HepG2 (cell line): ENCODE results near the gene SEMA4B.
A peak's percentile ranks its signal among the peaks of the same experiment; 100 is the strongest.

Experiments used
- KAT8 ChIP-seq: IDR thresholded peaks from 2 replicates; pipeline ENCODE4 v1.6.1; 2016; ENCODE audit warnings: missing genetic modification reagents, missing compliant biosample characterization
- KMT2A ChIP-seq: sonication (generic); formaldehyde crosslinking; IDR thresholded peaks from 2 replicates; pipeline ENCODE4 v1.4.0; 2020; ENCODE audit warnings: missing genetic modification reagents
- POLR2A ChIP-seq, 2 experiments: IDR thresholded peaks; 2 replicates each; pipeline ENCODE4 v1.6.1; 2011; ENCODE audit warnings: low read depth in 2 of 2, low read length in 2 of 2, mild to moderate bottlenecking in 1 of 2, moderate library complexity in 1 of 2; ENCODE audit not compliant: insufficient read depth in 1 of 2
- ZBTB3 ChIP-seq: sonication (generic); formaldehyde crosslinking; IDR thresholded peaks from 2 replicates; pipeline ENCODE4 v1.4.0; 2020; ENCODE audit warnings: low read depth, mild to moderate bottlenecking, moderate library complexity, missing genetic modification reagents, borderline replicate concordance
- ZNF274 ChIP-seq: sonication (generic); formaldehyde crosslinking; IDR thresholded peaks from 2 replicates; pipeline ENCODE4 v1.5.1; 2020; ENCODE audit warnings: mild to moderate bottlenecking, missing genetic modification reagents
- TF ChIP-seq, protein P1 (sequence below): sonication (generic); formaldehyde crosslinking; IDR thresholded peaks from 2 replicates; pipeline ENCODE4 v1.4.0; 2020; ENCODE audit warnings: missing genetic modification reagents
- TF ChIP-seq, protein P2 (sequence below): sonication (generic); formaldehyde crosslinking; IDR thresholded peaks from 2 replicates; pipeline ENCODE4 v1.5.0; 2020; ENCODE audit warnings: mild to moderate bottlenecking, missing genetic modification reagents, moderate library complexity
- TF ChIP-seq, protein P3 (sequence below): sonication (generic); formaldehyde crosslinking; IDR thresholded peaks from 2 replicates; pipeline ENCODE4 v1.4.0; 2020; ENCODE audit warnings: missing genetic modification reagents
- TF ChIP-seq, protein P4 (sequence below): IDR thresholded peaks from 2 replicates; pipeline ENCODE4 v1.6.1; 2016; ENCODE audit warnings: mild to moderate bottlenecking

DNA sequence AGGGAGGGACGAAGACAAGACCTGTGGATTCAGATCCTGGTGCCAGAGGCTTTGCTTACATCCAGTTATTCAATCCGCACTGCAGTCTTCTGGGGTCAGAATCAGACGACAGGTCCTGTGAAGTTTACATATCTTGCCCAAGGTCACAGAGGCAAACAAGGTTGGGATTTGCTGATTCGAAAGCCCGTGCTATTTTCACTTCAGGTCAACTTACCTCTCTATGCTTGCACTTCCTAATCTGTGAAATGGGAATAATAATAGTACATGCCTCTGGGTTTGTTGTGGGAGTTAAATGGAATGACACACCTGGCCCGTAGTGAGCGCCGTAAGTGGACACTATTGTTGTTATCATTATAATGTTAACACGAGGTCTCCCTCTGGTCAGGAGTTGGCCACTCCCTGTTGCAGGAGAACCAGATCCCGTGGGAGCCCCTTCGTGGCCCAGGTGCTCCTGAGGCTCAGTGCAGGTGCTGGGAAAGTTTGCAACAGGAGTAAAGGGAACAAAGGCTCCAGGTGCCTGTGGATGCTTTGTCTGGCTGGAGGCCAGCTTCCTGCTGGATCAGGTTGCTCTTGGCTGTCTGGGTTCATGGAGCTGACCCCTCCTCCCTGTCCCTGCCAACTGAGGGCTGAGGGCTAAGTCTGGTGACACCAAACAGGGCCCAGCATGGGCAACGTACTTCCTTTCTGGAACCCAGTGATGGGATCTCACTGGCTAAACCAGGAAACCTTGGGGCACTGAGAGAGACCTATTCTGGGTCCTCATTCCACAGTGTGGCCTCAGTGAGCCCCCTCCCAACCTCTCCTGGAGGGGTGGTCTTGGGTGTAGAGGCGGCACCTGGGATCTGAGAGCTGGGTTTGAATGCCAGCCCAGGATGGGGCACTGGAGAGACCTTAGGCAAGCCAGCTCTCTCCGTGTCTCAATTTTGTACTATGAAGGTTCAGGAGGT is 40.1 kb upstream of the SEMA4B start:
- TF ChIP-seq, protein P1, sequence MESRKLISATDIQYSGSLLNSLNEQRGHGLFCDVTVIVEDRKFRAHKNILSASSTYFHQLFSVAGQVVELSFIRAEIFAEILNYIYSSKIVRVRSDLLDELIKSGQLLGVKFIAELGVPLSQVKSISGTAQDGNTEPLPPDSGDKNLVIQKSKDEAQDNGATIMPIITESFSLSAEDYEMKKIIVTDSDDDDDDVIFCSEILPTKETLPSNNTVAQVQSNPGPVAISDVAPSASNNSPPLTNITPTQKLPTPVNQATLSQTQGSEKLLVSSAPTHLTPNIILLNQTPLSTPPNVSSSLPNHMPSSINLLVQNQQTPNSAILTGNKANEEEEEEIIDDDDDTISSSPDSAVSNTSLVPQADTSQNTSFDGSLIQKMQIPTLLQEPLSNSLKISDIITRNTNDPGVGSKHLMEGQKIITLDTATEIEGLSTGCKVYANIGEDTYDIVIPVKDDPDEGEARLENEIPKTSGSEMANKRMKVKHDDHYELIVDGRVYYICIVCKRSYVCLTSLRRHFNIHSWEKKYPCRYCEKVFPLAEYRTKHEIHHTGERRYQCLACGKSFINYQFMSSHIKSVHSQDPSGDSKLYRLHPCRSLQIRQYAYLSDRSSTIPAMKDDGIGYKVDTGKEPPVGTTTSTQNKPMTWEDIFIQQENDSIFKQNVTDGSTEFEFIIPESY (CRISPR knock-in tag): no peak
- TF ChIP-seq, protein P2, sequence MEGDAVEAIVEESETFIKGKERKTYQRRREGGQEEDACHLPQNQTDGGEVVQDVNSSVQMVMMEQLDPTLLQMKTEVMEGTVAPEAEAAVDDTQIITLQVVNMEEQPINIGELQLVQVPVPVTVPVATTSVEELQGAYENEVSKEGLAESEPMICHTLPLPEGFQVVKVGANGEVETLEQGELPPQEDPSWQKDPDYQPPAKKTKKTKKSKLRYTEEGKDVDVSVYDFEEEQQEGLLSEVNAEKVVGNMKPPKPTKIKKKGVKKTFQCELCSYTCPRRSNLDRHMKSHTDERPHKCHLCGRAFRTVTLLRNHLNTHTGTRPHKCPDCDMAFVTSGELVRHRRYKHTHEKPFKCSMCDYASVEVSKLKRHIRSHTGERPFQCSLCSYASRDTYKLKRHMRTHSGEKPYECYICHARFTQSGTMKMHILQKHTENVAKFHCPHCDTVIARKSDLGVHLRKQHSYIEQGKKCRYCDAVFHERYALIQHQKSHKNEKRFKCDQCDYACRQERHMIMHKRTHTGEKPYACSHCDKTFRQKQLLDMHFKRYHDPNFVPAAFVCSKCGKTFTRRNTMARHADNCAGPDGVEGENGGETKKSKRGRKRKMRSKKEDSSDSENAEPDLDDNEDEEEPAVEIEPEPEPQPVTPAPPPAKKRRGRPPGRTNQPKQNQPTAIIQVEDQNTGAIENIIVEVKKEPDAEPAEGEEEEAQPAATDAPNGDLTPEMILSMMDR (CRISPR knock-in tag): no peak
- TF ChIP-seq, protein P3, sequence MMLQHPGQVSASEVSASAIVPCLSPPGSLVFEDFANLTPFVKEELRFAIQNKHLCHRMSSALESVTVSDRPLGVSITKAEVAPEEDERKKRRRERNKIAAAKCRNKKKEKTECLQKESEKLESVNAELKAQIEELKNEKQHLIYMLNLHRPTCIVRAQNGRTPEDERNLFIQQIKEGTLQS (CRISPR knock-in tag): no peak
- TF ChIP-seq, protein P4, sequence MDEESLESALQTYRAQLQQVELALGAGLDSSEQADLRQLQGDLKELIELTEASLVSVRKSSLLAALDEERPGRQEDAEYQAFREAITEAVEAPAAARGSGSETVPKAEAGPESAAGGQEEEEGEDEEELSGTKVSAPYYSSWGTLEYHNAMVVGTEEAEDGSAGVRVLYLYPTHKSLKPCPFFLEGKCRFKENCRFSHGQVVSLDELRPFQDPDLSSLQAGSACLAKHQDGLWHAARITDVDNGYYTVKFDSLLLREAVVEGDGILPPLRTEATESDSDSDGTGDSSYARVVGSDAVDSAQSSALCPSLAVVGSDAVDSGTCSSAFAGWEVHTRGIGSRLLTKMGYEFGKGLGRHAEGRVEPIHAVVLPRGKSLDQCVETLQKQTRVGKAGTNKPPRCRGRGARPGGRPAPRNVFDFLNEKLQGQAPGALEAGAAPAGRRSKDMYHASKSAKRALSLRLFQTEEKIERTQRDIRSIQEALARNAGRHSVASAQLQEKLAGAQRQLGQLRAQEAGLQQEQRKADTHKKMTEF (CRISPR knock-in tag): 0 out of 2 replicates have a peak, but pooled peaks have one; percentile 60
- TF ChIP-seq KAT8 (CRISPR knock-in tag) (no peak), ZBTB3 (CRISPR knock-in tag) (no peak), POLR2A (IDR thresholded peaks at IDR 0.05; ENCODE audit: insufficient read depth in 1 of 2, low read depth in 2 of 2, low read length in 2 of 2) (no peak), ZNF274 (CRISPR knock-in tag) (no peak), KMT2A (CRISPR knock-in tag) (no peak)
